NCI-H446 treated with DMSO at 0.1 percent for 48 hours (cell line): ENCODE data around the gene TWF1.
"Not testable (repeated sequence)": the region's sequence is repeated elsewhere in the genome, so short reads cannot be mapped to it uniquely, and the experiment has no call there.

Experiments
- DNase-seq: peaks from one replicate; lab custom pipeline; 2025; lab: John Stamatoyannopoulos, UW

TWF1 gene

GRCh38 chr12:43805149-43805859, 813 bp downstream of the TWF1 start:
- DNase-seq = no peak

- DNase-seq = no peak
These were observed 8.4 kb downstream of the TWF1 start for GRCh38 chr12:43797561-43798217.

- DNase-seq = no peak
These were observed 10.3 kb downstream of the TWF1 start for GRCh38 chr12:43795716-43796280.

DNA sequence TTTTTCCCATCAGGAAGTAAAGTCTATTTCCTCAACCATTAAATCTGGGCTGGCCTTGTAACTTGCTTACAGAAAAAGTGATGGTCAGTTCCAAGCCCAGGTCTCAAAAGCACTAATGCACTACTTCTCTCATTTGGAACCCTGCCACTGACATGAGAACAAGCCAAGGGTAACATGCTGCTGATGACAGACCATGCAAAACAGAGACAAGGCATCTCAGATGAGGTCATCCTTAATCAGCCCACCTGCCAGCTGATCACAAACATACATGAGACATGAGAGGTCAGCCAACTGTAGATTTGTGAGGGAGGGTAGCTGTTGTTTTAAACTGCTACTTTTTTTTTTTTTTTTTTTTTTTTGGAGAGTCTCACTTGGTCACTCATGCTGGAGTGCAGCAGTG, 16.2 kb downstream of the TWF1 start:
- peak; percentile 52 for DNase-seq

DNA sequence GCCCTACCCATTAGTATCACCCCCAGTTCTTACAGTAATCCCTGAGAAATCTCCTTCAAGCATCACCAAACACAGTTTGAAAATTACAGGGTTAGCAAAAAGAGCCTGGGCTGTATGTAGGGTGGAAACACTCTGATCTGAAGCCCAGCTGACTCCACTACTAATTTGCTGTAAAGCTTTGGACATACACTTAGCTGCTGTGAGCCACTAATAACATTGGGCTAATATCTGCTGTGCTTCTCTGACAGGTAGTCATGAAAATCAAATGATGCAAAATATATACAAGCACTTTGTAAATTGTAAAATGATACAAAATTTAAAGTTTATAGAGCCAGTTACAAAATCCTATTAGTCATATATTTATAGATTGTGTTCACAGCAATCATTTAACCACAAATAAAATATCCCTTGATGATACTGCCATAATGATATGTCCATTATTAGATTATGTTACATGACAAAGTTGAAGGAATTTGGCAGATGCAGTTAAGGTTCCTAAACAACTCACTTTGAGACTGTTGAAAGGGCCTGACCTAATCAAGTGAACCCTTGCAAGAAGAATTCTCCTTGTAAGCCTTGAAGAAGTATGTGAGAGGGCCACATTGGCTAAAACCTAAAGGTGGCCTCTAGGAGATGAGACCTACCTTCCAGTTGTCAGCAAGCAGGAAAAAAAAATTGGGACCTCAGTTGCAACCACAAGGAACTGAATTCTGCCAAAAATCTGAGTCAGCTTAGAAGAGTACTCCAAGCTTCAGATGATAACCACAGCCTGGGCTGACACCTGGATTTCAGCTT, 19.0 kb downstream of the TWF1 start:
- no peak for DNase-seq

DNA sequence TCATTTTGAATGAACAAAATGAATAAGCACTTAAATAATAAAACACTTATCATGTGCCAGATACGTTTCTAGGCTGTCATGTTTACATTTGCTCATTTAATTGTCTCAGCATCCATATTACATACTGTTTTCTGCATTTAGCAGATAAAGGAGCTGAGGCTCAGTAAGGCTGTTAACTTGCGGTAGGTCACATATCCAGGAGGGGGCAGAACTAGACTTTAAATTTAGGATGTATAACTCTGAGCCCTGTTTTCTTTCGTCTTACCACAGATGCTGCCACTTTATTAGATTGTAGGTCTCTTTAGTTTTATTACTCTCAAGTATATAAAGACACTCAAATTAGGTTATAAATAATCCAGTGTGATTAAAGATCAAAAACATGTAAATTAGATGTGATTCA, 29.6 kb downstream of the TWF1 start:
- peak; percentile 23 for DNase-seq

DNA sequence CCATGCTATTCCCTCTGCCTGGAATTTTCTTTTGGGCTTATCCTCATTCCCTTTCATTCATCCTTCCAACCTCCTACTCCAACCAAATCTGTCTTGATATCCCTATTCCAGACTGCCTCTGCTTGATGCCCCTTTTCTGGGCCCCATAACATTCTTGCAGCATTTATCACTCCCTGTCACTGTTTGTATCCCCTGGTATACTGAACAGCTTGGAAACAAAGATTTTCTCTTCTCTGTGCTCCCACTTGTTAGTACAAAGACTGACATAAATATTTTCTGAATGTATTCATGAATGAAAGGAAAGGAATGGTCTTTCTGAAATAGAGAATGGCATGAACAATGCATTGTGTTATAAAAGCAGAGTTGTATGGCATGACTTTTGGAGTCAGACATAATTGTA, 39.8 kb downstream of the TWF1 start:
- no peak for DNase-seq

DNA sequence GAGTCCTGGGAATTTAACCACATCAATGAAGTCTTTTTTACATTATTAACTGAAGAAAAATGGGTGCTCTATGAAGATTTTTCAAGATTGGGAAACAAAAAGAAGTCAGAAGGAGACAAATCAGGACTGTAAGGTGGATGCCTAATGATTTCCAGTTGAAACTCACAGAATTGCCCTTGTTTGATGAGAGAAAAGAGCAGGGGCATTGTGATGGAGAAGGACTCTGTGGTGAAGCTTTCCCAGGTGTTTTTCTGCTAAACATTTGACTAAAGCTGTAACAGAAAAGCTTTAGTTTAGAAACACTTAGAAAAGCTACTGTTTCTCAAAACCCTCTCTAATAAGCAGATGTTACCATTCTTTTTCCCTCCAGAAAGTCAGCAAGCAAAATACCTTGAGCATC, 41.6 kb downstream of the TWF1 start:
- DNase-seq = no peak

DNA sequence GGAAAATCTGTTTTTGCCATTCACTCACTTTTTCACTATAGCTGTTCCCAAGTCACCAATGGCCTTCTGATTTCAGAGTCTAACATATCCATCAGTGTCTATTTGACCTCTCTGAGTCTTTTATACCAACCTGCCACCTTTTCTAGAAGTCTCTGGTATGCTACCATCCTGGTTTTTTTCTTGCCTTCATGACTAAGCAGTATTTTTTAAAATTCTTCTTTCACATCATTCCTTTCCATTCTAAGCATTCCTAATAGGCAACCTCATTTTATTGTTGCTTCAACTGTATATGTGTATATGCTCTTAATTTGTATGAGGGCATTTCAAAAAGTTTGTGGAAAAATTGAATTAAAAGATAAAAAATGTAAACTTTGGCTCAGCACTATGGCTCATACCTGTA, 42.3 kb downstream of the TWF1 start:
- DNase-seq = no peak

DNA sequence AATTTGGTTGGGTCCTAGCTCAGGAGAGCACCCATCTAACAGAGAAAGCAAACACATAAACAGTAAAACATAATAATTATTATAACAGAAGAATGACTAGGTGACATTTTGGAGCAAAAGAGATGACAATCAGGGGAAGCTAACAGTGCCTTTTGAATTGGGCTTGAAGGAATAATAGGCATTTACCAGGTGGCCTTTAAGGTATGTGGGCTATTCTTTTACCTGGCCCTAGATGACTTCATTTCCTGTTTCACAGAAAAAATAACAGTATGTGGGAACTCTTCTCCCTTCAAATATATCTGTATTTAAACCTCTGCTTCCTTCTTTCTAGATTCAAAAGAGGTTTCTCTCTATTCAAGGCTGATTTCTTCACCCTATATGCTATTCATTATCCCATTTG, 43.5 kb downstream of the TWF1 start:
- DNase-seq = no peak

DNA sequence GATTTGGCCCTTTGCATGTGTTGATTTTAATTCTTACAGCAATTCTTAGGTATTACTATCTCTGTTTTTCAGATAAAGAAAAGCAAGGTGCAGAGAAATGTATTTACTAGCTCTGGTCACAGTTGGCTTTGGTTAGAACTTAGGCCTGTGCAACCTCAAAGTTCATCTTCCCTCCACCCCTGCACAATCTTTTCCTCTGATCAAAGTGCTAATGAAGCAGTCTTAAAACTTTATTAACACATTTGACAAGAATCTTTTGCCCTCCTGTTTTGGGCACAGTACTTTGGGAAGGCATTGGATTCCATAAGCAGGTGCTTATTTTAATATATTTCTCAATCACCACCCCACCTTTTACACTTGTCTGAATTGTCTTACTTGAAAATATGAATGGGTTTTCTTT, 44.6 kb downstream of the TWF1 start:
- no peak for DNase-seq

DNA sequence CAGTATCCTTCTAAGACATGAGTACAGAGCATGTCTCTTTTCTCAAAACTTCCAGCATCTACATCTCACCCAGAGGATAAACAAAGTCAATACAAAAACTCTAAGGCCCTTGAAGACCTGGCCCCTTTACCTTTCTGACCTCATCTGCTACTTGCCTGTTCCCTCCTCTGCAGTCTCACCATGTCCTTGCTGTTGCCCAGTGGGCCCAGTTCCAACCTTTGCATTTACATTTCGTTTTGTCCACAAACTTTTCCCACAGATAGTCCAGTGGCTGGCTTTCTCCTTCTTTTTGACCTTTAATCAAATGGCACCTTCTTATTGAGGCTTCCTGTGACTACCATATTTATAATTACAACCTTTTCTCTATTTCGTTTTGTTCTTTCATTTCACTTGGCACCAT, 45.7 kb downstream of the TWF1 start:
- no peak for DNase-seq

- DNase-seq = peak; percentile 95
These were observed 47.2 kb downstream of the TWF1 start, which contains the start of the genes IRAK4 and PUS7L for GRCh38 chr12:43758728-43759563. TSS of gene IRAK4 (plus strand) at chr12:43758951. CDS start at chr12:43768112, 9,161 bp downstream. TSS of gene PUS7L (minus strand) at chr12:43758790. CDS start at chr12:43755245, 3,545 bp downstream.

- DNase-seq = no peak
These were observed 47.8 kb downstream of the TWF1 start for GRCh38 chr12:43758247-43758727.

GRCh38 chr12:43754015-43754414, 52.1 kb downstream of the TWF1 start:
- no peak for DNase-seq

DNA sequence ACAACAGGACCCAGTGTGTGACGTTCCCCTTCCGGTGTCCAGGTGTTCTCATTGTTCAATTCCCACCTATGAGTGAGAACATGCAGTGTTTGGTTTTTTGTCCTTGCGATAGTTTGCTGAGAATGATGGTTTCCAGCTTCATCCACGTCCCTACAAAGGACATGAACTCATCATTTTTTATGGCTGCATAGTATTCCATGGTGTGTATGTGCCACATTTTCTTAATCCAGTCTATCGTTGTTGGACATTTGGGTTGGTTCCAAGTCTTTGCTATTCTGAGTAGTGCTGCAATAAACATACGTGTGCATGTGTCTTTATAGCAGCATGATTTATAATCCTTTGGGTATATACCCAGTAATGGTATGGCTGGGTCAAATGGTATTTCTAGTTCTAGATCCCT, 54.8 kb downstream of the TWF1 start:
- not testable (repeated sequence) for DNase-seq

DNA sequence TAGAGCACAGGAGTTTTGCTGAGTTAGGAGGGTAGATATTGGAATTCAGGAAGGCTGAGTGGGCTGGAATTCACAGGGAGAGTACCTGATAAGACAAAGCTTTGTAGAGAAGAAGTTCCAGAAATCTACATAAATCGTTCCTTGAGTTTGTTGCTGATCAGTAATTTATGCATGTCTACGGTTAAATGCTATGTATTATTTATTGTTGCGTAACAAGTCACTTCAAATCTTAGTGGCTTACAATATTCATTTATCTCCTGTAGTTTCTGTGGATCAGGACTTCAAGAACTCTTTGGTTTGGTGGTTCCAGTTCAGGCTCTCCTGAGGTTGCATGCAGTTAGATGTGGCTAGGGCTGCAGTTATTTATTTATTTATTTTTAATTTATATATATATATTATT, 55.3 kb downstream of the TWF1 start:
- no peak for DNase-seq

GRCh38 chr12:43749016-43749415, 57.1 kb downstream of the TWF1 start:
- DNase-seq = no peak

GRCh38 chr12:43744826-43745225, 61.3 kb downstream of the TWF1 start:
- no peak for DNase-seq
